Measurements from ENCODE around the gene DICER1. TPM values are rescaled to one million over a fixed set of nuclear protein-coding genes. Genes with fewer than 3 reads are reported as not detected.

The DICER1 gene
- polyA plus RNA-seq, 2 donors, result 9.2 to 10.2 TPM

DNA sequence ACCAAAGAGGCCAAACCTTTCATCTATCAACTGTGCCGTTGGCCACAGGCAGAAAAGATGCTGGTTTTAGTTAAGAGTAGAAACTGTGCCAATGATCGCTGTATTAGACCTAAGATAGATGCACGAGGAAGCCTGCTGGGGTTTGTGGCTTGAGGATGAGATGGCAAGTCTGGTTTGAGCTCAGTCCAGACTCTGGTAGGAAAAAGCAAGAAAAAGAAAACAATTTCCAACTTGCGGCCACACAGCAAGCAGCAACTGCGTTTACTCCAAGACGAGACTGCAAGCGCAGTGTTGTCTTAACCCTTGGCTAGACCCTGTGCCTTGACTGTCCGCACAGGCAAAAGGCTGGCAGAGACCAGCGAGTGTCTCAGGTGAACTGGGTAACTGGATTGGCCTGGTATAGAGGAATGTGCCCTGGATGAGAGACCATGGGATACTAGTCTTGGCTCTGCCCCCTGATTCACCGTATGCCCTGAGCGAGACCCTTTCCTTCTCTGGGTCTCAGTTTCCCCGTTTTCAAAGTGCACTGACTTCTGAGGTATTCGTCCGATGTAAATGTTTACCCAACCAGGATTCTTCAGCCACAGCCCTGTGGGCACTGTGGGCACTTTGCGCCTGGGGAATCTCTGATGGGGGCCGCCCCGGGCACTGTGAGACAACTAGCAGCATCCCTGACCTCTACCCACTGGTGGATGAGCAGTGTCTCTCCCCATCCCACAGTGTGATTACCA, 113.4 kb downstream of the DICER1 start:
- H3K9me3 ChIP-seq (ENCODE audit: control insufficient read depth in 2 of 2, insufficient read depth in 1 of 2, low read depth in 1 of 2, low read length in 1 of 2), result no peaks in the 10 kb centered on the region
- WGBS, 2 donors, result 83 to 85% methylated on average over 17 of the region's 17 CpGs
- no peak overlapping the region for H3K27ac ChIP-seq (ENCODE audit: low read depth in 2 of 2, low read length in 1 of 2)
- no peaks in the 10 kb centered on the region for H3K4me1 ChIP-seq (ENCODE audit: control insufficient read depth in 2 of 2, insufficient read depth in 2 of 2, low read length in 1 of 2)
- no peak overlapping the region for H3K4me3 ChIP-seq (ENCODE audit: low read depth in 1 of 2, low read length in 2 of 2)
- no peaks in the 10 kb centered on the region for H3K27me3 ChIP-seq (ENCODE audit: control insufficient read depth in 1 of 2, insufficient read depth in 2 of 2, low read length in 2 of 2)
- H3K36me3 ChIP-seq (ENCODE audit: control insufficient read depth in 2 of 2, insufficient read depth in 2 of 2, low read length in 1 of 2), result no peaks in the 10 kb centered on the region

DNA sequence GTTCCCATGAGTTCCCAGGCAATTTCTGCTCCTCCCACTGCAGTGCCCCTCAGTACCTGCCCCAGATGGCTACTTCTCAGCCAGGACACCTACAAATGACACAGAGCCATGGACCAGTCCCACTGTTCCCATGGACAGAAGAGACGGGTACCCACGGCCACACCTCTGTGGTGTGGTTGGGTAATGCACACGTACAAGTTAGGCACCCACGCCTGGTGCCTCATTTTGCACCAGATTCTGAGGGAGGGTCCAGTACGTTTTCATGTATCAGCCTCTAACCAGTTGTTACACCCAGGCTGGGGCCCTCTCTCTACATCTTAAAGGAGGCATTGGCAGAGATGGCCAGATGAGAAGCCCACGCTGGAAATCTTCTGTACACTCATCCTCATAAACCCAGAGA, 114.0 kb downstream of the DICER1 start:
- no peak overlapping the region for H3K27ac ChIP-seq (ENCODE audit: low read depth in 2 of 2, low read length in 1 of 2)
- H3K36me3 ChIP-seq (ENCODE audit: control insufficient read depth in 2 of 2, insufficient read depth in 2 of 2, low read length in 1 of 2), result no peaks in the 10 kb centered on the region
- H3K4me3 ChIP-seq (ENCODE audit: low read depth in 1 of 2, low read length in 2 of 2), result no peak overlapping the region
- 85 to 88% methylated on average over 6 of the region's 6 CpGs for WGBS, 2 donors
- H3K27me3 ChIP-seq (ENCODE audit: control insufficient read depth in 1 of 2, insufficient read depth in 2 of 2, low read length in 2 of 2), result no peaks in the 10 kb centered on the region
- no peaks in the 10 kb centered on the region for H3K9me3 ChIP-seq (ENCODE audit: control insufficient read depth in 2 of 2, insufficient read depth in 1 of 2, low read depth in 1 of 2, low read length in 1 of 2)
- H3K4me1 ChIP-seq (ENCODE audit: control insufficient read depth in 2 of 2, insufficient read depth in 2 of 2, low read length in 1 of 2), result no peaks in the 10 kb centered on the region

DNA sequence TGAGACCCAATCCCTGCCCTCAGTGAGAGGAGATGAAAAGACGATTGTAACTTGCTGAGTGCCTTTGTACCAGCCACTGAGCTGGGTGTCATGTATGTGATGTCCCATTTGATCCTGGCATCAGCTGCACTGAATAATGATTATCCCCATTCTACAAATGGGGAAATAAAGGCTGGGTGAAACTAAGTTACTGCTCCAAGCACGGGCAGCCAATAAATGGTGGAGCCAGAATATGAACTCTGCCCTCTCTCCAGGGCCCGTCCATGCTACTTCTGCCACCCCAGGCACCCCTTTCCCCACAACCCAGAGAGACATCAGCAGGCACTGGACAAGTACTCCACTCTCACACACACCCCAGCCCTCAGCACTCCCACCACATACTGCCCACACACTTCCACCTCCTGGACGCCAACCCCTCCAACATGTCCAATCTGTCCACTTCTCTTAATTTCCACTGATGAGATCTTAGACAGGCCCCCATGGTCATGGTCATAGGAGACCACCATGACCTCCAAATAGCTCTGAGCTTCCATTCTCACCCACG, 115.8 kb downstream of the DICER1 start:
- no peaks in the 10 kb centered on the region for H3K4me1 ChIP-seq (ENCODE audit: control insufficient read depth in 2 of 2, insufficient read depth in 2 of 2, low read length in 1 of 2)
- 82 to 89% methylated on average over 5 of the region's 5 CpGs for WGBS, 2 donors
- H3K36me3 ChIP-seq (ENCODE audit: control insufficient read depth in 2 of 2, insufficient read depth in 2 of 2, low read length in 1 of 2), result no peaks in the 10 kb centered on the region
- H3K27ac ChIP-seq (ENCODE audit: low read depth in 2 of 2, low read length in 1 of 2), result no peak overlapping the region
- H3K27me3 ChIP-seq (ENCODE audit: control insufficient read depth in 1 of 2, insufficient read depth in 2 of 2, low read length in 2 of 2), result no peaks in the 10 kb centered on the region
- no peaks in the 10 kb centered on the region for H3K9me3 ChIP-seq (ENCODE audit: control insufficient read depth in 2 of 2, insufficient read depth in 1 of 2, low read depth in 1 of 2, low read length in 1 of 2)
- H3K4me3 ChIP-seq (ENCODE audit: low read depth in 1 of 2, low read length in 2 of 2), result no peak overlapping the region

DNA sequence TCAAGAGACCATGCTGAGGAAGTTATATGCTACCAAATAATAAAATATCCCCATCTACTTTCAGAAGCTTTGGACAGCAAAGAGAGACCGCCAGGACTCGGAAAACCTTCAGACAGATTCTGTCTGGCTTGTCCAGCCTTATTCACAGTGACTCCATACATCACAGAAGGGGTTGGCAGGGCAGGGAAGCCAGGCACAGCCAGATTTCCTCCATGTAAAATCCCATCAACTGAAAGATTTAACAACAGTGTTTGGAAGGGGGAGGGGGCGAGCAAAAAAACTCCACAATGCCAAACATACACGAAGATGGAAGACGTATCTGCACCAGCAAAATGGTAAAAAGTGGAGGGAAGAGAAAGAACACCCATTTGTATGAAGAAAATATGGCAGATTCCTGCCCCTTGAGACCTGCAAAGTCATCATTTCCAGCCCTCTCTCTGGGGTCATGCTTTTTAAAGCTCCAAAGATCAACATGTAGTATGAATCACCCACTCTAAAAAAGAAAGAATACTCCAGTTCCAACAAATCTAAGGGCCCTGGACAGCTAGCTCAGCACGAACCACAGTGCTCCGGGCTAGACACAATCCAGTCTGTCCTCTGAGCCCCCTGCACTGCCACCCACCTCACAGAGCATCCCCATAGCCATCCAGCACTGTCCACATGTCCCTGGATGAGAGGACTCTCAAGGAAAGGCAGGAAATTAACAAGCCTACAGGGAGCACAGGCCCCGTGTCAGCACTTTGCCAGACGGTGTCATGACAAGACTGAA, 116.4 kb downstream of the DICER1 start:
- Histone ChIP-seq H3K4me1 (ENCODE audit: control insufficient read depth in 2 of 2, insufficient read depth in 2 of 2, low read length in 1 of 2) (no peaks in the 10 kb centered on the region), H3K9me3 (ENCODE audit: control insufficient read depth in 2 of 2, insufficient read depth in 1 of 2, low read depth in 1 of 2, low read length in 1 of 2) (no peaks in the 10 kb centered on the region), H3K36me3 (ENCODE audit: control insufficient read depth in 2 of 2, insufficient read depth in 2 of 2, low read length in 1 of 2) (no peaks in the 10 kb centered on the region), H3K27me3 (ENCODE audit: control insufficient read depth in 1 of 2, insufficient read depth in 2 of 2, low read length in 2 of 2) (no peaks in the 10 kb centered on the region), H3K4me3 (ENCODE audit: low read depth in 1 of 2, low read length in 2 of 2) (no peak overlapping the region), H3K27ac (ENCODE audit: low read depth in 2 of 2, low read length in 1 of 2) (no peak overlapping the region)
- WGBS, 2 donors, result 66 to 75% methylated on average over 9 of the region's 9 CpGs

DNA sequence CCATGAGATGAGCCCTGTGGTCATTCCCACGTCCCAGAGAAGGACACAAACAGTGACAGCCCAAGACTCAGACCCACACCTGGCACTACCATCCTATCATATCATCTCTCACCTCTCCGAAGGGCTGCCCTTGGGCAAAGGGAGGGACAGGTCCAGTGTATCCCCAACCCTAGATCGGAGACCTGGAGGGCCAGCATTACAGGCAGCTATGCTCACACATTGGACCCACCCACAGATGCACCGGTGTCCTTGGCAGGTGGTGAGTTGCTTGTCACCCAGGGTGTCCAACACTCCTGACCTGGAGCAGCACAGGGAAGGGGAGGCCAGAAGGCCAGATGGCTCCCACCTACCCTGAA, 117.4 kb downstream of the DICER1 start:
- Histone ChIP-seq H3K36me3 (ENCODE audit: control insufficient read depth in 2 of 2, insufficient read depth in 2 of 2, low read length in 1 of 2) (no peaks in the 10 kb centered on the region), H3K4me1 (ENCODE audit: control insufficient read depth in 2 of 2, insufficient read depth in 2 of 2, low read length in 1 of 2) (no peaks in the 10 kb centered on the region), H3K27ac (ENCODE audit: low read depth in 2 of 2, low read length in 1 of 2) (no peak overlapping the region), H3K27me3 (ENCODE audit: control insufficient read depth in 1 of 2, insufficient read depth in 2 of 2, low read length in 2 of 2) (no peaks in the 10 kb centered on the region), H3K4me3 (ENCODE audit: low read depth in 1 of 2, low read length in 2 of 2) (no peak overlapping the region), H3K9me3 (ENCODE audit: control insufficient read depth in 2 of 2, insufficient read depth in 1 of 2, low read depth in 1 of 2, low read length in 1 of 2) (no peaks in the 10 kb centered on the region)
- WGBS, 2 donors, result 87 to 89% methylated on average over 4 of the region's 4 CpGs

DNA sequence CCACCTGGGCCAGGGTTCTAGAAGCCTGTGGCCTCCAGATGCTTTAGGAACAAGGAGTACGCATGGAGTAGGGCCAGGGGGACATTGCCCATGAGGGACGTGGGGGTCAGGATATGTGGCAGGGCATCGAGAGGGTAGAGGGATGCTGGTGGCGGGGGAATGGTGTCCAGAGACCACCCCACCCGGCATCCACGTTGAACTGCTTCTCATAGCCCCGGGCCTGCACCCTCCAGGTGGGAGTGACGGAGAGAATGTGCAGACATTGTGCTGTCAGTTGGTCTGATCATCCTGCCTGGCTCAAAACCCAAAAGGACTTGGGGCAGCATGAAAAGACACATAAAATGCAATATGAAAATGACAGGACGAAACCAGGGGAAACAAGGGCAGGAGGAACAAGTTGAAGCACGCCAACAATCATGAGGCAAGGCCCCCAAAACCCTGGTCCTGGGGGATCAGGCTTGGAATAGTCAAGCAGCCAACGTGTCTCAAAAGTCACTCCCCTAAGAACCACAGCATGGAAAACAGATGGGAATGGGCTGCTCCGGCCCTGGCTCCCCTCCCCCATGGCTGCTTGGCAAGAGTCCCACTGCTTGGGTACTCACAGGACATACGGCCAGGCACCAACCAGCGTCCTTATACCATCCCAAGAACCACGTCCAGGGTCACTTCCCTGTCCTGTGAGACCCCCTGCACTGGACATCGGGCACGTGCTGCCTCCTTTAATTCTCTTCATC, 117.9 kb downstream of the DICER1 start:
- Histone ChIP-seq H3K4me3 (ENCODE audit: low read depth in 1 of 2, low read length in 2 of 2) (no peak overlapping the region), H3K36me3 (ENCODE audit: control insufficient read depth in 2 of 2, insufficient read depth in 2 of 2, low read length in 1 of 2) (no peaks in the 10 kb centered on the region), H3K27ac (ENCODE audit: low read depth in 2 of 2, low read length in 1 of 2) (no peak overlapping the region), H3K4me1 (ENCODE audit: control insufficient read depth in 2 of 2, insufficient read depth in 2 of 2, low read length in 1 of 2) (peaks cover 0 to 2% of the 10 kb centered on the region in 2 donors), H3K9me3 (ENCODE audit: control insufficient read depth in 2 of 2, insufficient read depth in 1 of 2, low read depth in 1 of 2, low read length in 1 of 2) (no peaks in the 10 kb centered on the region), H3K27me3 (ENCODE audit: control insufficient read depth in 1 of 2, insufficient read depth in 2 of 2, low read length in 2 of 2) (no peaks in the 10 kb centered on the region)
- WGBS, 2 donors, result 78 to 80% methylated on average over 17 of the region's 17 CpGs

DNA sequence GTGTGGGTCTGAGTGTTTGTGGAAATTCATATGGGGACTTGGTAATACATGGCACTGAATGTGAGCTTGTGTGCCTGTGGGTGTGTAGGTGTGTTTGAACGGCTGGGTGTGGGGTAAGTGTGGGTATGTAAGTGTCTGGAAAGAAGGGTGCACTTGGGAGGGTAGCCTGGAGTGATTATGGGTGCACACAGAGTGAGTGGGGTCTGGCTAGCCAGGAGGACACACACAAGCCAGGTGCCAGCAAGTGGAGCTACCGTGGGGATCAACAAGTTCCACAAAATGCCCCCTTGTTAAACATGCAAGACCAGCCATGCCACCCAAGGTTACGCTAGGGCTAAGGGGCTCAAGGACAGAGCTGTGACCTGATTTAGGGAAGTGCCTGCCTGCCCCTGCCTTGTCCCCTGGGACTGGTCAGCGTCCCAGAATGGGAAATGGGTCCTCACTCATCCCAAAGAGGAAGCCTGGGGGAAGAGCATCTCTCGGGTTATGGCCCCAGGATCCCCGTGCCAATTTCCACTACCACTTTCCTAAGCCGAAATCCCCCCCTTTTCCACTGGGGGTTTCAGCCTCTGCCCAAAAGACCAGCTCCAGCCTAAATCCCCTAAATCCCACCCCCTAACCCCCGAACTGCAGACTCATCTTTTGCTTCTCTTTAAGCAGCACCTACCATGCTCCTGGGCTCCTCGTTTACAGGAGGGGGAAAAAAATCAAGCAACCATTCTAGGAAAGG, 118.6 kb downstream of the DICER1 start:
- 78 to 79% methylated on average over 9 of the region's 9 CpGs for WGBS, 2 donors
- no peak overlapping the region for H3K4me3 ChIP-seq (ENCODE audit: low read depth in 1 of 2, low read length in 2 of 2)
- peaks cover 0 to 2% of the 10 kb centered on the region in 2 donors for H3K4me1 ChIP-seq (ENCODE audit: control insufficient read depth in 2 of 2, insufficient read depth in 2 of 2, low read length in 1 of 2)
- no peaks in the 10 kb centered on the region for H3K27me3 ChIP-seq (ENCODE audit: control insufficient read depth in 1 of 2, insufficient read depth in 2 of 2, low read length in 2 of 2)
- H3K27ac ChIP-seq (ENCODE audit: low read depth in 2 of 2, low read length in 1 of 2), result no peak overlapping the region
- H3K9me3 ChIP-seq (ENCODE audit: control insufficient read depth in 2 of 2, insufficient read depth in 1 of 2, low read depth in 1 of 2, low read length in 1 of 2), result no peaks in the 10 kb centered on the region
- H3K36me3 ChIP-seq (ENCODE audit: control insufficient read depth in 2 of 2, insufficient read depth in 2 of 2, low read length in 1 of 2), result no peaks in the 10 kb centered on the region

DNA sequence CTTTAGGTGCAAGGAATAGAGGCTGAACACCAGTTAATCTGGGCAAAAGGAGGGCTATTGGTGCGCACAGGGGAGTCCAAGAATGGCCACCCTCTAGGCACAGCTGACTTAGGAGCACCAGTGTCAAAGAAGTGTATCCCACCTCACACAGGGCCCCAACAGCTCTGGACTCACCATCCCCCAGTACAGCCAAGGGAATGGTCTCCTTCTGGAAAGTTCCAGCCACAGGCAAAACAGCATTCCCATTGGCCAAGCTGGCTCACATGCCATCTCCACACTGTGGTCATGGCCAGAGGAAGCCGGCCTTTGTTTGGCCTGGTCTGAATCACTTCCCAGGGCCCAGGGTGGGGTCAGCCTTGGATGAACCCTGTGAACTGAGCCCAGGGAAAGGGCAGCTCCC, 120.1 kb downstream of the DICER1 start:
- Histone ChIP-seq H3K27me3 (ENCODE audit: control insufficient read depth in 1 of 2, insufficient read depth in 2 of 2, low read length in 2 of 2) (no peaks in the 10 kb centered on the region), H3K4me3 (ENCODE audit: low read depth in 1 of 2, low read length in 2 of 2) (no peak overlapping the region), H3K9me3 (ENCODE audit: control insufficient read depth in 2 of 2, insufficient read depth in 1 of 2, low read depth in 1 of 2, low read length in 1 of 2) (no peaks in the 10 kb centered on the region), H3K36me3 (ENCODE audit: control insufficient read depth in 2 of 2, insufficient read depth in 2 of 2, low read length in 1 of 2) (no peaks in the 10 kb centered on the region), H3K27ac (ENCODE audit: low read depth in 2 of 2, low read length in 1 of 2) (no peak overlapping the region), H3K4me1 (ENCODE audit: control insufficient read depth in 2 of 2, insufficient read depth in 2 of 2, low read length in 1 of 2) (peaks cover 0 to 2% of the 10 kb centered on the region in 2 donors)
- WGBS, 2 donors, result 97 to 98% methylated on average over 2 of the region's 2 CpGs

Data from esophagus (tissue), 2 donors.